Upper lobe of right lung (tissue), 1 donor: ENCODE results near the gene SLC7A1. TPM values are rescaled to one million over a fixed set of nuclear protein-coding genes. Genes with fewer than 3 reads are reported as not detected.

Experiments used
- ATAC-seq: fragments of 200-7000 bp; cut with Tn5 transposase; one replicate; pipeline ENCODE4 v1.9.1; 2020; ENCODE audit warnings: mild to moderate bottlenecking, moderate library complexity
- DNase-seq: peaks from one replicate; pipeline ENCODE4 v3.0.0-alpha.2; 2020
- H3K27ac ChIP-seq: fragments of 200-600 bp; one replicate; pipeline ENCODE4 v1.8.0; 2022
- H3K27me3 ChIP-seq: fragments of 200-600 bp; one replicate; pipeline ENCODE4 v1.8.0; 2022; ENCODE audit warnings: mild to moderate bottlenecking
- H3K36me3 ChIP-seq: fragments of 200-600 bp; one replicate; pipeline ENCODE4 v1.8.0; 2022
- H3K4me1 ChIP-seq: fragments of 200-600 bp; one replicate; pipeline ENCODE4 v1.8.0; 2022
- H3K4me3 ChIP-seq: fragments of 200-600 bp; one replicate; pipeline ENCODE4 v1.8.0; 2022; ENCODE audit warnings: mild to moderate bottlenecking
- H3K9me3 ChIP-seq: fragments of 200-600 bp; one replicate; pipeline ENCODE4 v1.8.0; 2022
- intact Hi-C: fragments of 100-400 bp; cut with DNase I; formaldehyde crosslinking; loops from one replicate; pipeline ENCODE4 v1.11.0; 2022
- total RNA-seq: library from RNA; stranded (reverse); fragmentation: NEBNext Ultra II Directional; extraction: Animal tissue kit (Norgen Biotek cat#: 25700); gene quantifications from one replicate; pipeline ENCODE4 v1.2.1, GENCODE V29; 2021
- TF ChIP-seq, protein P1 (sequence below): fragments of 200-600 bp; IDR thresholded peaks from one replicate; pipeline ENCODE4 v1.8.0; 2022; ENCODE audit warnings: antibody characterized with exemption
- donor health status: DM: no; HTN: yes; CAD: no; lungs with severe emphysema.

SLC7A1 gene
- total RNA-seq, 1 donor from 2014 or later: 30.2 TPM

DNA sequence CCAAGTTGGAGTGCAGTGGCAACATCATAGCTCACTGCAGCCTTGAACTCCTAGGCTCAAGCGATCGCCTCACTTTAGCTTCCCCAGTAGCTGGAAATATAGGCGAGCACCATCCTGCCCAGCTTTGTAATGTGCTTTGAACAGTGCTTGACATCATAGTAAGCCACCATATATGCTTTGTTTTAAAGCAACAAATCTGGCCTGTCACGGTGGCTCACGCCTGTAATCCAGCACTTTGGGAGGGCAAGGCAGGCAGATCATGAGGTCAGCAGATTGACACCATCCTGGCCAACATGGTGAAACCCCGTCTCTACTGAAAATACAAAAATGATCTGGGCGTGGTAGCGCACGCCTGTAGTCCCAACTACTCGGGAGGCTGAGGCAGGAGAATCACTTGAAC lies 1.8 kb upstream of the SLC7A1 start:
- DNase-seq (no peak), ATAC-seq (no peak)
- intact Hi-C loops: no loop called here
- Histone ChIP-seq H3K27ac (no peak overlapping the region), H3K36me3 (no peaks in the 10 kb centered on the region), H3K4me1 (peaks cover 7% of the 10 kb centered on the region), H3K9me3 (no peaks in the 10 kb centered on the region), H3K27me3 (no peaks in the 10 kb centered on the region), H3K4me3 (no peak overlapping the region)
- TF ChIP-seq, protein P1, sequence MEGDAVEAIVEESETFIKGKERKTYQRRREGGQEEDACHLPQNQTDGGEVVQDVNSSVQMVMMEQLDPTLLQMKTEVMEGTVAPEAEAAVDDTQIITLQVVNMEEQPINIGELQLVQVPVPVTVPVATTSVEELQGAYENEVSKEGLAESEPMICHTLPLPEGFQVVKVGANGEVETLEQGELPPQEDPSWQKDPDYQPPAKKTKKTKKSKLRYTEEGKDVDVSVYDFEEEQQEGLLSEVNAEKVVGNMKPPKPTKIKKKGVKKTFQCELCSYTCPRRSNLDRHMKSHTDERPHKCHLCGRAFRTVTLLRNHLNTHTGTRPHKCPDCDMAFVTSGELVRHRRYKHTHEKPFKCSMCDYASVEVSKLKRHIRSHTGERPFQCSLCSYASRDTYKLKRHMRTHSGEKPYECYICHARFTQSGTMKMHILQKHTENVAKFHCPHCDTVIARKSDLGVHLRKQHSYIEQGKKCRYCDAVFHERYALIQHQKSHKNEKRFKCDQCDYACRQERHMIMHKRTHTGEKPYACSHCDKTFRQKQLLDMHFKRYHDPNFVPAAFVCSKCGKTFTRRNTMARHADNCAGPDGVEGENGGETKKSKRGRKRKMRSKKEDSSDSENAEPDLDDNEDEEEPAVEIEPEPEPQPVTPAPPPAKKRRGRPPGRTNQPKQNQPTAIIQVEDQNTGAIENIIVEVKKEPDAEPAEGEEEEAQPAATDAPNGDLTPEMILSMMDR: no peak

DNA sequence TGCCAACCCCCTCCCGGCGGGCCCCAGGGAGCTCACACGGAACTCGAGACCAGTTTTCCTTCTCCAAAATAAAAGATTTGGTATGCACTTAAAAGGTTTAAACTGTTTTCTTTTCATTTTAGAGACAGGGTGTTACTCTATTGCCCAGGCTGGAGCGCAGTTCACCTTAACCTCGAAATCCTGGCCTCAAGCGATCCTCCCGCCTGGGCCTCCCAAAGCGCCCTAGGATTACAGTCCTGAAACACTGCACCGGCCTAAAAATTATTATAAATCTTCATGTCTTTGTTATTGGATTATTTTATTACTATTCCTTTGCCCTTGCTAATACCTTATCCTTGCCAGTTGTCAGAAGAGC lies 553 bp upstream of the SLC7A1 start:
- intact Hi-C loops: no loop called here
- Histone ChIP-seq H3K9me3 (no peaks in the 10 kb centered on the region), H3K4me3 (peak overlapping the region; percentile 75), H3K27me3 (no peaks in the 10 kb centered on the region), H3K36me3 (no peaks in the 10 kb centered on the region), H3K4me1 (peaks cover 7% of the 10 kb centered on the region), H3K27ac (no peak overlapping the region)
- ATAC-seq (no peak), DNase-seq (no peak)
- TF ChIP-seq, protein P1: no peak

DNA sequence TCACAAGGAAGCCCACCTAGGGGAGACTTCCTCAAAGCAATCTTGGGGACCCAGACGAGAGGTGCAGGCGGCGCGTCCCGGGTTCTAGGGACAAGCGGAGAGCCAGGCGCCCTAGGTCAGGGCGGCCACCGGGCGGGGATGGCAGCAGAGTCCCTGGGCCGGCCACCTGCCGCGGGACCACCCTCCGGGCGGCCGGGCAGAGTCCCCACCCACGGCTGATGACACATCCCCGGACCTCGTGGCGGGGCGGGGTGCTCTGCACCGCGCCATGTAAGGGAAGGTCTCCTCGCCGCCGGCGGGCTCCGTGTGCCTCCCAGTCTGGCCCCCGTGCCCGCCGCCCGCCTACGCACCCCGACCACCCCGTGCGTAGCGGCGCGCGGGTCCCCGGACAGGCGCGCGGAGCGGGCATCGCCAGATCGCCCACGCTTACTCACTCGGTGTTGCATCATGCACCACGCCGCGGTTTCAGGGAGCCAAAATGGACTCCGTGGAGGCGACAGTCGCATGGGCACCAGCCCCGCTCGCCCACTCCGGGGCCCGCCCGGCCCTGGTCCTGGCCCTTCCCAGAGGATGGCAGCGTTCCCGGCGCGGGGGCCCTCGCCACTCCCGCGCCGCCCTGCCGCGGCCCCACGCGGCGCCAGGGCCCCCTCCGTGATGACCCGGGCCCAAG lies 643 bp downstream of the SLC7A1 start:
- ATAC-seq (peak; percentile 75), DNase-seq (peak; percentile 90)
- intact Hi-C loops: no loop called here
- H3K9me3 ChIP-seq: no peaks in the 10 kb centered on the region
- H3K4me1 ChIP-seq: peaks cover 7% of the 10 kb centered on the region
- H3K27ac ChIP-seq: peak overlapping the region; percentile 86
- no peaks in the 10 kb centered on the region for H3K27me3 ChIP-seq
- TF ChIP-seq, protein P1: no peak
- H3K4me3 ChIP-seq: peak overlapping the region; percentile 75
- no peaks in the 10 kb centered on the region for H3K36me3 ChIP-seq

DNA sequence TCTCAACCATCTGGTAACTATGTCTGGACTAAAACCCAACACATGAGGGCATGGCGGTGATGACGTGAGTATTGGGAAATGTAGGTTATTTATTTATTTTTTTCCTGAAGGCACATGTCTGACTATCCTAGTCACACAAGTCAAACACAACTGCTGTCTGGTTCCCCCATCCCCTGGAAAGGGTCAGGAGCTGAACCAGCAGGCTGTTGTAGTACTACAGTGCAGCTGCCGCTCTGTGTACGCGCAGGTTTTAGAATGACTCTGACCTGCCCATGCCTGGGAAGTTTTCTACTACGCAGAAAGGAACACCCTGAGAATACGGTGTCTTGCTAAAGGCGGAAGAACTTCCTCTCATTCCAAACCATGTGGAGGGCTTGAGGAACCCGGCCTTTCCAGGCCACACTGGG lies 1.2 kb downstream of the SLC7A1 start:
- Histone ChIP-seq H3K9me3 (no peaks in the 10 kb centered on the region), H3K36me3 (no peaks in the 10 kb centered on the region), H3K4me1 (peaks cover 7% of the 10 kb centered on the region), H3K27me3 (no peaks in the 10 kb centered on the region), H3K27ac (peak overlapping the region; percentile 86), H3K4me3 (peak overlapping the region; percentile 75)
- DNase-seq: no peak
- TF ChIP-seq, protein P1: no peak
- ATAC-seq: peak; percentile 31
- intact Hi-C loops: no loop called here

DNA sequence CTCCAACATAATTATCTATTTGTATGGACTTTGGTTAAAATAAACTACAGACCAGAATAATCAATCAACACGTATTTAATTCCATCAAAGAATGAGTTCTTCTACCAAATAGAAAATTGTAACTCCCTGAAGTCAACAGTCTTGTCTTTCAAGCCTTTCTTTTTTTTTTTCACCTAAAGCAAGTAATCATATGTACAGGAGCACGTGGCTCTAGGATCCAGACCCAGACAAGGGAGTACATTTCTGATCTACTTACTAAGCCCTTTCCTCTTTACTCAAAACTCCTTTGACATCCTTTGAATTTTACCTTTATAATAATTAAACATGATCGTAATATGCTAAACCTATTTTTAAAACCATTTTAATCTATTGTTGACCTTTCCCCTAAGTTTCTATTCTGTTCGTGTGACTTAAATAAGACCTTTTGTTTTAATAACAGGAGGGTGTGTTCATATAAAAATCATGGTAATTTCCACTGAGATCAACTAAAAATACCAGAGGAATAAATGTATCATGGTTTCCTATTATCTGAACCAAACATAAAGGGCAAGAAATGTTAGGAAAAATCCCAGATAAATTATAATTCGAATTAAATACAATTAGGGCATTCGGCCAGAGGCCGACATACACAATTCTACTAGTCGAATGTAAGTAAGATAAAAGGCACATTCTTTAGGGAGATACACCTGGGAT lies 1.7 kb downstream of the SLC7A1 start:
- DNase-seq (no peak), ATAC-seq (no peak)
- intact Hi-C loops: no loop called here
- Histone ChIP-seq H3K4me3 (peak overlapping the region; percentile 75), H3K4me1 (peaks cover 7% of the 10 kb centered on the region), H3K9me3 (no peaks in the 10 kb centered on the region), H3K27ac (no peak overlapping the region), H3K27me3 (no peaks in the 10 kb centered on the region), H3K36me3 (no peaks in the 10 kb centered on the region)
- TF ChIP-seq, protein P1: no peak
